Measurements from ENCODE around the gene CASKIN1.
"Not testable (repeated sequence)": the region's sequence is repeated elsewhere in the genome, so short reads cannot be mapped to it uniquely, and the experiment has no call there.

CASKIN1 gene

GRCh38 chr16:2242598-2242997, 46.2 kb upstream of the CASKIN1 start:
- intact Hi-C loops (cut with DNase I; ENCODE audit: low total_unique reads), result no loop called here
- Histone ChIP-seq H3K9me3 (no peaks in the 10 kb centered on the region), H3K36me3 (peaks cover 43 to 78% (median 45%) of the 10 kb centered on the region in 3 donors), H3K27ac (no peak overlapping the region), H3K4me1 (peaks cover 0 to 5% (median 2%) of the 10 kb centered on the region in 4 donors), H3K4me3 (no peak overlapping the region), H3K27me3 (peaks cover 0 to 6% of the 10 kb centered on the region in 2 donors)
- DNase-seq, result no peak
- TF ChIP-seq CTCF (IDR thresholded peaks at IDR 0.05), result no peak

GRCh38 chr16:2240331-2240730, 43.9 kb upstream of the CASKIN1 start:
- intact Hi-C loops (cut with DNase I; ENCODE audit: low total_unique reads); H3K27ac ChIP-seq; H3K9me3 ChIP-seq; H3K4me3 ChIP-seq; DNase-seq: not testable (repeated sequence)
- peaks cover 28 to 69% (median 35%) of the 10 kb centered on the region in 3 donors for H3K36me3 ChIP-seq
- H3K4me1 ChIP-seq, result peaks cover 7 to 21% (median 21%) of the 10 kb centered on the region in 4 donors
- peaks cover 0 to 19% of the 10 kb centered on the region in 2 donors for H3K27me3 ChIP-seq

GRCh38 chr16:2238838-2239675, 42.7 kb upstream of the CASKIN1 start:
- H3K4me3 ChIP-seq, result no peak overlapping the region
- DNase-seq, result no peak
- peaks cover 7 to 21% (median 21%) of the 10 kb centered on the region in 4 donors for H3K4me1 ChIP-seq
- H3K27ac ChIP-seq, result no peak overlapping the region
- no peaks in the 10 kb centered on the region for H3K9me3 ChIP-seq
- H3K27me3 ChIP-seq, result peaks cover 0 to 19% of the 10 kb centered on the region in 2 donors
- intact Hi-C loops (cut with DNase I; ENCODE audit: low total_unique reads), result no loop called here
- TF ChIP-seq CTCF (IDR thresholded peaks at IDR 0.05), result no peak
- H3K36me3 ChIP-seq, result peaks cover 28 to 69% (median 35%) of the 10 kb centered on the region in 3 donors

- Histone ChIP-seq H3K27me3 (peaks cover 0 to 19% of the 10 kb centered on the region in 2 donors), H3K9me3 (no peaks in the 10 kb centered on the region), H3K27ac (no peak overlapping the region), H3K4me1 (peaks cover 7 to 21% (median 21%) of the 10 kb centered on the region in 4 donors), H3K4me3 (no peak overlapping the region), H3K36me3 (peaks cover 34 to 69% (median 35%) of the 10 kb centered on the region in 3 donors)
- intact Hi-C loops (cut with DNase I; ENCODE audit: low total_unique reads), result no loop called here
- TF ChIP-seq CTCF (IDR thresholded peaks at IDR 0.05), result no peak
- DNase-seq, result no peak
These were observed 41.9 kb upstream of the CASKIN1 start for GRCh38 chr16:2238150-2238837.

- Histone ChIP-seq H3K27ac (no peak overlapping the region), H3K4me1 (peaks cover 7 to 21% (median 21%) of the 10 kb centered on the region in 4 donors), H3K36me3 (peaks cover 34 to 69% (median 35%) of the 10 kb centered on the region in 3 donors), H3K4me3 (no peak overlapping the region), H3K9me3 (no peaks in the 10 kb centered on the region), H3K27me3 (peaks cover 0 to 19% of the 10 kb centered on the region in 2 donors)
- TF ChIP-seq CTCF (IDR thresholded peaks at IDR 0.05), result no peak
- DNase-seq, result no peak
- intact Hi-C loops (cut with DNase I; ENCODE audit: low total_unique reads), result no loop called here
These were observed 41.2 kb upstream of the CASKIN1 start for GRCh38 chr16:2237493-2238149.
